Pancreas (tissue), 10 donors: ENCODE data around the gene H1-8. TPM values are rescaled to one million over a fixed set of nuclear protein-coding genes. Genes with fewer than 3 reads are reported as not detected.
"Not testable (repeated sequence)": the region's sequence is repeated elsewhere in the genome, so short reads cannot be mapped to it uniquely, and the experiment has no call there.

Source experiments
- ATAC-seq, 4 donors: fragments of 200-7000 bp; cut with Tn5 transposase; one replicate each; pipeline versions ENCODE4 v1.8.0 to v1.9.1; 2020; ENCODE audit warnings: mild to moderate bottlenecking in 4 of 4, moderate library complexity in 4 of 4
- DNase-seq, 6 donors: peaks; one replicate each; pipeline ENCODE4 v3.0.0-alpha.2; 2020
- FAIRE-seq: peaks from 2 replicates; lab custom pipeline; 2012; peaks lifted over from hg19 to GRCh38; lab: Jason Lieb, UNC
- H3K27ac ChIP-seq, 4 donors: fragments of 200-600 bp; sonication (generic); 1 replicate in 3 of 4; 2 replicates in 1 of 4; pipeline versions ENCODE4 v1.5.0 to v1.8.0; 2020
- H3K27me3 ChIP-seq, 4 donors: fragments of 200-600 bp; one replicate each; pipeline ENCODE4 v1.8.0; 2021
- H3K36me3 ChIP-seq, 3 donors: fragments of 200-600 bp; sonication (generic) in 1 of 3; one replicate each; pipeline versions ENCODE4 v1.5.0 to v1.8.0; 2020 to 2021
- H3K4me1 ChIP-seq, 3 donors: fragments of 200-600 bp; one replicate each; pipeline ENCODE4 v1.8.0; 2021
- H3K4me3 ChIP-seq, 4 donors: fragments of 200-600 bp; sonication (generic) in 2 of 4; one replicate each; pipeline versions ENCODE4 v1.5.0 to v1.8.0; 2020 to 2021
- H3K9me3 ChIP-seq, 4 donors: fragments of 200-600 bp; one replicate each; pipeline ENCODE4 v1.8.0; 2021
- WGBS, 2 donors: extraction: QIAGEN DNeasy Blood & Tissue Kit; methylation state at CpG; one replicate each; pipeline ENCODE4 v1.1.7; 2013; 5-methylcytosine and 5-hydroxymethylcytosine counted together
- intact Hi-C, 3 donors: fragments of 100-400 bp; cut with DNase I; formaldehyde crosslinking; loops; one replicate each; pipeline versions ENCODE4 v1.11.1 to v1.14.2; 2022
- polyA plus RNA-seq, 2 donors: library from polyadenylated mRNA; stranded (reverse); fragments of 200-250 nt; gene quantifications; one replicate each; pipeline ENCODE4 v1.2.3, GENCODE V29; 2013
- total RNA-seq, 6 donors: library from RNA; stranded (reverse); fragmentation: NEBNext Ultra II Directional in 4 of 6; extraction: Animal tissue kit (Norgen Biotek cat#: 25700) in 4 of 6; gene quantifications; one replicate each; pipeline versions ENCODE4 v1.2.1 to v1.2.4, GENCODE V29; 2021 to 2023
- TF ChIP-seq, protein P1 (sequence below), 4 donors: fragments of 200-600 bp; sonication (generic) in 3 of 4; IDR thresholded peaks; one replicate each; pipeline versions ENCODE4 v1.5.0 to v1.8.0; 2021; ENCODE audit warnings: antibody characterized with exemption in 4 of 4
- donor health status: healthy with polysubstance abuse.
- donor health status: DM: no; HTN: no; CAD: no; lungs with moderate emphysema.
- donor health status: DM: no; HTN: no; CAD: no.
- donor health status: control.
- donor health status: control.
- donor health status: Bipolar disorder and iron deficiency.
- donor health status: DM: yes; HTN: yes; CAD: no.
- donor health status: DM: no; HTN: no; CAD: no.
- donor health status: DM: no; HTN: no; CAD: no.
- donor health status: DM: yes; HTN: yes; CAD: no.

Gene H1-8
- total and polyA plus RNA-seq, 8 donors, result not detected

DNA sequence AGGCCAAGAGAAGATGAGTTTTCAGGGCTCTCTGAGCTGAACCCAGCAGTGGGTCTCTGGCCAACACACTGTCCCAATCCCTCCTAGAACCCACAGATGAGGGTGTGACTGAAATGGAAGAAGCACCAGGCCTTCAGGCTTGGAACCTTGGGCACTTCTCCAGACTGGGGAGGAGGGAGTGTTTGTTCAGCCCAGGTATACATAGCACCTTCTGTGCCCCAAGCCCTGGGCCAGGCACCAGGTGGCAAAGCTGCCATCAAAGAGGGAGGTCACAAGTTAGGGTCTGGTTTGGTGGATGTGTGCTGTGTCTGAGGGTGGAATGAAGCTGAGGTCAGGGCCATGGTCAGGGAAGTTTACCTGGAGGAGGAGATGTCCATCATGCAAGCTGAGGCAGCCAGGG lies 30.4 kb upstream of the H1-8 start:
- TF ChIP-seq, protein P1, sequence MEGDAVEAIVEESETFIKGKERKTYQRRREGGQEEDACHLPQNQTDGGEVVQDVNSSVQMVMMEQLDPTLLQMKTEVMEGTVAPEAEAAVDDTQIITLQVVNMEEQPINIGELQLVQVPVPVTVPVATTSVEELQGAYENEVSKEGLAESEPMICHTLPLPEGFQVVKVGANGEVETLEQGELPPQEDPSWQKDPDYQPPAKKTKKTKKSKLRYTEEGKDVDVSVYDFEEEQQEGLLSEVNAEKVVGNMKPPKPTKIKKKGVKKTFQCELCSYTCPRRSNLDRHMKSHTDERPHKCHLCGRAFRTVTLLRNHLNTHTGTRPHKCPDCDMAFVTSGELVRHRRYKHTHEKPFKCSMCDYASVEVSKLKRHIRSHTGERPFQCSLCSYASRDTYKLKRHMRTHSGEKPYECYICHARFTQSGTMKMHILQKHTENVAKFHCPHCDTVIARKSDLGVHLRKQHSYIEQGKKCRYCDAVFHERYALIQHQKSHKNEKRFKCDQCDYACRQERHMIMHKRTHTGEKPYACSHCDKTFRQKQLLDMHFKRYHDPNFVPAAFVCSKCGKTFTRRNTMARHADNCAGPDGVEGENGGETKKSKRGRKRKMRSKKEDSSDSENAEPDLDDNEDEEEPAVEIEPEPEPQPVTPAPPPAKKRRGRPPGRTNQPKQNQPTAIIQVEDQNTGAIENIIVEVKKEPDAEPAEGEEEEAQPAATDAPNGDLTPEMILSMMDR (IDR thresholded peaks at IDR 0.05), result no peak
- Histone ChIP-seq H3K4me1 (no peaks in the 10 kb centered on the region), H3K27me3 (no peaks in the 10 kb centered on the region), H3K27ac (no peak overlapping the region), H3K36me3 (peaks cover 0 to 12% (median 0%) of the 10 kb centered on the region in 3 donors), H3K4me3 (no peak overlapping the region), H3K9me3 (no peaks in the 10 kb centered on the region)
- DNase-seq, result no peak
- peak in 2 of 4 donors; percentile 59 to 73 for ATAC-seq
- intact Hi-C loops, result no loop called here
- FAIRE-seq, result no peak

DNA sequence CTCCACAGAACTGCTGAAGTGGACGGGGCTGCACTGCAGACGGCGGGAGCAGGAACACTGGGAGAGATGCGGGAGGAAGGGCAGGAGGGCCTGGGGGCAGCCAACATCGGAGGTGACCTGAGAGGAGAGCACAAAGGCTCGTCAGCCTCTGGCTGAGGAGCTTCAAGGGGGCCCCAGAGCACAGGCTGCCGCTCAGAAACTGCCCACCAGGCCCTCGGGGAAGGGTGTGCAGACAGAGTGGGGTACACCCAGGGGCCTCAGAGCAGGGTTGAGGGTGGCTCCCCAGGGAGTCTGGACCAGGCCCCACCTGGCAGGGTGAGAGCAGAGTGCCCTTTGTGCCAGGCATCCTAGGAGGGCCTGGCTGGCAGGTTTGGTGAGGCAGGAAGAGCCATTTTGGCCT lies 29.3 kb upstream of the H1-8 start:
- no peak overlapping the region for H3K27ac ChIP-seq
- H3K9me3 ChIP-seq, result no peaks in the 10 kb centered on the region
- no peaks in the 10 kb centered on the region for H3K27me3 ChIP-seq
- WGBS, 2 donors, result 92 to 96% methylated on average over 8 of the region's 8 CpGs
- ATAC-seq, result no peak
- H3K36me3 ChIP-seq, result peaks cover 0 to 12% (median 0%) of the 10 kb centered on the region in 3 donors
- no peaks in the 10 kb centered on the region for H3K4me1 ChIP-seq
- FAIRE-seq, result no peak
- DNase-seq, result peak in 1 of 6 donors; percentile 9
- no peak overlapping the region for H3K4me3 ChIP-seq
- intact Hi-C loops, result no loop called here
- TF ChIP-seq, protein P1 (IDR thresholded peaks at IDR 0.05), result no peak

DNA sequence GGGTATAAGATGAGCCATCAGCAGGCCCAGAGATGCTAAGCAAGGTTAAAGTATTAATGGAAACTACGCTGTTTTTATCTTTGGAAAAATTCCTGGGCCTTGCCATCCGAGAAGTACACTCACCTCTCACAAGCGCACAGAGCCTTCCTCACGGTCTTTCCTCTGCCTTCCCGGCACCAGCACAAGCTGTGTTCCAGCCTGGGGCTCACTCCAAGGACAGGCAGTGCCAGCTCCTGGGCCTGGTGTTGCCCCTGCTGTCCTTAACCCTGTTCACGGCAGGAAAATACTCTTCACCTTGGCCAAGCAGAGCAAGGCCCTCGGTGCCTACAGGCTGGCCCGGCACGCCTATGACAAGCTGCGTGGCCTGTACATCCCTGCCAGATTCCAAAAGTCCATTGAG lies 28.9 kb upstream of the H1-8 start:
- no peaks in the 10 kb centered on the region for H3K9me3 ChIP-seq
- ATAC-seq, result no peak
- TF ChIP-seq, protein P1 (IDR thresholded peaks at IDR 0.05), result no peak
- no peak for FAIRE-seq
- 93 to 98% methylated on average over 10 of the region's 10 CpGs for WGBS, 2 donors
- H3K27me3 ChIP-seq, result no peaks in the 10 kb centered on the region
- no peak overlapping the region for H3K4me3 ChIP-seq
- DNase-seq, result no peak
- intact Hi-C loops, result no loop called here
- no peak overlapping the region for H3K27ac ChIP-seq
- H3K36me3 ChIP-seq, result peaks cover 0 to 12% (median 0%) of the 10 kb centered on the region in 3 donors
- H3K4me1 ChIP-seq, result no peaks in the 10 kb centered on the region

DNA sequence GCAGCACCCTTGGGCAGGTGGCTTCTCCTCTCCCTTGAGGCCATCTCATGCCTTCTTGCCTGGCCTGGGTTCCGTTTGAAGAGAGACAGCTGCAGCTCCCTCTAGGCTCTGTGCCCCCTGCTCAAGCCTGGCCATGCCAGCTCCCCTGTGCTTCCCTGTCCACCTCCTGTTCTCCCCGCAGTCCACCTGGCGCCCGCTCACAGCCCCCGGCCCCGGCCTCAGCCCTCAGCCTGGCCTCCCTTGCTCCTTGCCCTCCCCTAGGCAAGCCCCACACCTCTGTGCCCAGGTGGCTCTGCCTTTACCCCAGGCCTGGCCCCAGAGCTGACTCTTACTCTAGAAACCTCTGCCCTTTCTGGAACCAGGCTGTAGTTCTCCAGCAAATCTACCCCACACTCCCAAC lies 28.4 kb upstream of the H1-8 start:
- no peaks in the 10 kb centered on the region for H3K27me3 ChIP-seq
- H3K36me3 ChIP-seq, result peaks cover 0 to 12% (median 0%) of the 10 kb centered on the region in 3 donors
- H3K4me1 ChIP-seq, result no peaks in the 10 kb centered on the region
- TF ChIP-seq, protein P1 (IDR thresholded peaks at IDR 0.05), result no peak
- intact Hi-C loops, result no loop called here
- H3K9me3 ChIP-seq, result no peaks in the 10 kb centered on the region
- DNase-seq (no peak), FAIRE-seq (no peak), ATAC-seq (no peak)
- H3K27ac ChIP-seq, result no peak overlapping the region
- 94 to 98% methylated on average over 6 of the region's 6 CpGs for WGBS, 2 donors
- no peak overlapping the region for H3K4me3 ChIP-seq

DNA sequence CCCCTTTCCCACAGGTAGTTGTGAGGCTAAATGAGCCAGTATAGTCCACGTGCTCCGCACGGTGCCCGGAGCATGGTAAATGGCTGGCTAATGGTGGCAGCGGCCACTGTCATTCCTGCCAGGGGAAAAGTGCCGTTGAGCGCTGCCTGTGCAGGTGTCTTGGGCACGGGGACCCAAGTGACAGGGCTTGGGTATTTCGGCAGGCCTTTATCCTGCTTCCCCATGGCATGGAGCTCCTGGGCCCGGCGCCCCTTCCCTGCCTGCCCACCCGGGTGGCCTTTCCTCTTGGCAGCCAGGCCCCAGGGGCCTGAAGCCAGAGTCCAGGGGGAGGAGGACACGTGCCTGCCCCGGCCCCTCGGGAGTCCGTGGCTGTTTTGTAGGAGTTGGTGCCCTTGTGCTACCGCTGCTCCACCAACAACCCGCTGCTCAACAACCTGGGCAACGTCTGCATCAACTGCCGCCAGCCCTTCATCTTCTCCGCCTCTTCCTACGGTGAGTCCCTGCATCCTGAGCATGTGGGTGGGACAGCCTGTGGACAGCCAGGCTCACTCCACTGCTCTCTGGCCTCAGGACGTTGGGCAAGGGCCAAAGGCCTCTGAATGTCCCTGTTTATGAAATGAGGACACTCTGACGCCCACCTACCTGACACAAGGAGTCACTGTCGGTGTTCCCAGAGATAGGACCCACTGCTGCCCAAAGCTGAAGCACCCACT lies 27.7 kb upstream of the H1-8 start:
- ATAC-seq, FAIRE-seq, H3K4me3 ChIP-seq, H3K4me1 ChIP-seq, intact Hi-C loops, H3K27me3 ChIP-seq, H3K27ac ChIP-seq, H3K9me3 ChIP-seq, DNase-seq: not testable (repeated sequence)
- peaks cover 0 to 12% (median 0%) of the 10 kb centered on the region in 3 donors for H3K36me3 ChIP-seq
- WGBS, 2 donors, result 89 to 92% methylated on average over 15 to 19 of the region's 25 CpGs

DNA sequence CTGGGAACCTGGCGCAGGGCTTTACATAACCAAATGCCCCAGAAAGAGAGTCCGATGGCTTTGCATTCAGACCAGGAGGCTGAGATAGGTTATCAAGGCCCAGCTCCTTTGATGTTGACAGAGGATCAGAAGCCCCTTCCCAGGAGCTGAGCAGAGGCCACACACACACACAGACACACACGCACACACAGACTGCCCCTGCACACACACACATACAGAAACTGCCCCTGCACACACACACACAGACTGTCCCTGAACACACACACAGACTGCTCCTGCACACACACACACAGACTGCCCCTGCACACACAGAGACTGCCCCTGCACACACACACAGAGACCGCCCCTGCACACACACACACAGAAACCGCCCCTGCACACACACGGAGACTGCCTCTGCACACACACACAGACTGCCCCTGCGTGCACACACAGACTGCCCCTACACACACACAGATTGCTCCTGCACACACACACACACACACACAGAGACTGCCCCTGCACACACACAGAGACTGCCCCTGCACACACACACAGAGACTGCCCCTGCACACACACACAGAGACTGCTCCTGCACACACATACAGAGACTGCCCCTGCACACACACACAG lies 27.0 kb upstream of the H1-8 start:
- H3K9me3 ChIP-seq, H3K4me3 ChIP-seq, H3K27ac ChIP-seq, DNase-seq, H3K27me3 ChIP-seq, H3K4me1 ChIP-seq, intact Hi-C loops, ATAC-seq, FAIRE-seq: not testable (repeated sequence)
- WGBS, 2 donors, result 93 to 96% methylated on average over 7 of the region's 7 CpGs
- H3K36me3 ChIP-seq, result peaks cover 0 to 12% (median 0%) of the 10 kb centered on the region in 3 donors
